ENCODE data around the gene TMEM167B.

The TMEM167B gene

DNA sequence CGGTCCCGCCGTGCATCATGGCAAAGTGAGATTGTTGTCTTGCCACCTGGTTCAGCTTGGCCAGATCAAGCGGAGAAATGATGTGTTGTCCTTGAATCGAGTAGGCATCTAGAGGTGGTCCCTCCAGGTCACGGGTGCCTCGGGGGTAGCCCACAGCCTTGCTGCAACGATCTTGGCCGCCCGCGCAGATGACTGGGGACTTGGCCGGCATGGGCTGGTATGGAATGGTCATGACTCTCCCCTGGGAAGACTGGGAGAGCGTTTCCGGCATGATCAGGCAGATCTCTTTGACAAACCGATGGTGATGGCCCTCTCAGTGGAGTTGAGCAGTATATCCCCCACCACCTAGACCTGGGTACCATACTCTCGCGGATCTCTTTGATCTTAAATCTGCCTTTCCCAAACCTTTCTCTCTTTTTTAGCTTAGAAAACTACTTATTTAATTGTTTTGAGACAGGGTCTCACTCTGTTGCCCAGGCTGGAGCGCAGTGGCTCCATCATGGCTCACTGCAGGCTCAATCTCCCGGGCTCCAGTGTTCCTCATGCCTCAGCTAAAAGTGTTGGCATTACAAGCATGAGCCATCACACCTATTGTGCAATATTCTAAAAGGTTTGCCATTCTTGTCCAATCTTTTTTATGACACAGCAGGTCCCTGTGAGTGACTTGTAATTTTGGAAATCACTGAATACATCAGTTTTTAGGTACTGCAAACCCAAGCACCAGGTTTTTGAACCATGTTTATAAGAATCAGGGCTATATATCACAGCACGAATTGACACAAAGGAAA, 14.0 kb downstream of the TMEM167B start:
- H2BK5ac ChIP-seq (ENCODE audit: low read length), result no peak overlapping the region
- H3K79me1 ChIP-seq (ENCODE audit: low read length), result no peaks in the 10 kb centered on the region
- no peak overlapping the region for H3K4ac ChIP-seq (ENCODE audit: low read depth, low read length)
- H3K4me3 ChIP-seq (ENCODE audit: low read length), result no peak overlapping the region
- H3K9ac ChIP-seq (ENCODE audit: low read length), result no peak overlapping the region
- H2BK120ac ChIP-seq (ENCODE audit: low read depth, low read length), result no peak overlapping the region
- no peaks in the 10 kb centered on the region for H3K4me1 ChIP-seq (ENCODE audit: control insufficient read depth, low read depth, low read length)
- H2BK15ac ChIP-seq (replicated peaks; ENCODE audit: low read depth), result no peak overlapping the region
- H3K79me2 ChIP-seq (ENCODE audit: control insufficient read depth, insufficient read depth, low read length), result peaks cover 11% of the 10 kb centered on the region
- no peak overlapping the region for H3K18ac ChIP-seq (ENCODE audit: low read length)
- H3K27ac ChIP-seq (ENCODE audit: low read depth, low read length), result no peak overlapping the region
- H4K8ac ChIP-seq (ENCODE audit: low read depth, low read length), result no peak overlapping the region
- H3K56ac ChIP-seq (ENCODE audit: low read length), result no peak overlapping the region
- no peak for DNase-seq
- no CpG with 5 or more reads among the region's 20 CpGs for WGBS (ENCODE audit: extremely low coverage, insufficient coverage, low lambda C conversion rate)
- no peak overlapping the region for H2AK5ac ChIP-seq (ENCODE audit: low read length)
- no peaks in the 10 kb centered on the region for H3K36me3 ChIP-seq (ENCODE audit: control insufficient read depth, insufficient read depth, low read length)
- no peak overlapping the region for H4K5ac ChIP-seq (ENCODE audit: low read length)
- no peak overlapping the region for H3K23ac ChIP-seq (ENCODE audit: low read length)
- no peaks in the 10 kb centered on the region for H3K27me3 ChIP-seq (ENCODE audit: insufficient read depth, low read length, poor library complexity)
- H3K4me2 ChIP-seq (ENCODE audit: low read length), result no peak overlapping the region

DNA sequence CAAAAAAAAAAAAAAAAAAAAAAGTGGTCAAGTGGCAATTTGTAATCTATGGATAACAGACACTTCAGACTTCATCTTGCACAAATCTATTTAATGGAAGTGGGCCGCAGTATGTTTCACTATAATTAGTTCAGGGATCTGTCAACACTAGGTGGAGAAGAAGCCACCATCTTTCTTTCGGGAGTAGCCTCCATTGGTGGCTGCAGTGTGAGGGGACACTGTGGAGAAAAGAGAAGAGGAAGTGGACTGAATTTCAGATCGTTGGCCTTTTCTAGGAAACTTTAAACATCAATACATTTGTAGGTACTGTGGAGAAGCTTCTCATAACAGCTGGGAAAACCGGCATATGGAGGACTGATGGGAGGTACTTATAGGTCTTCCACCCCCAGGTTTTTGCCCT, 15.3 kb downstream of the TMEM167B start:
- no peak overlapping the region for H3K18ac ChIP-seq (ENCODE audit: low read length)
- no peak overlapping the region for H3K27ac ChIP-seq (ENCODE audit: low read depth, low read length)
- no peak overlapping the region for H3K56ac ChIP-seq (ENCODE audit: low read length)
- peaks cover 3% of the 10 kb centered on the region for H3K79me2 ChIP-seq (ENCODE audit: control insufficient read depth, insufficient read depth, low read length)
- no peak overlapping the region for H3K23ac ChIP-seq (ENCODE audit: low read length)
- no peak for DNase-seq
- no peak overlapping the region for H2BK5ac ChIP-seq (ENCODE audit: low read length)
- H2BK15ac ChIP-seq (replicated peaks; ENCODE audit: low read depth), result no peak overlapping the region
- H3K36me3 ChIP-seq (ENCODE audit: control insufficient read depth, insufficient read depth, low read length), result no peaks in the 10 kb centered on the region
- H3K4me1 ChIP-seq (ENCODE audit: control insufficient read depth, low read depth, low read length), result no peaks in the 10 kb centered on the region
- no peaks in the 10 kb centered on the region for H3K79me1 ChIP-seq (ENCODE audit: low read length)
- no peak overlapping the region for H3K4me3 ChIP-seq (ENCODE audit: low read length)
- H2AK5ac ChIP-seq (ENCODE audit: low read length), result no peak overlapping the region
- H3K9ac ChIP-seq (ENCODE audit: low read length), result no peak overlapping the region
- no CpG with 5 or more reads among the region's 4 CpGs for WGBS (ENCODE audit: extremely low coverage, insufficient coverage, low lambda C conversion rate)
- no peak overlapping the region for H4K5ac ChIP-seq (ENCODE audit: low read length)
- H3K4me2 ChIP-seq (ENCODE audit: low read length), result no peak overlapping the region
- H3K27me3 ChIP-seq (ENCODE audit: insufficient read depth, low read length, poor library complexity), result peaks cover 2% of the 10 kb centered on the region
- H2BK120ac ChIP-seq (ENCODE audit: low read depth, low read length), result no peak overlapping the region
- H4K8ac ChIP-seq (ENCODE audit: low read depth, low read length), result no peak overlapping the region
- H3K4ac ChIP-seq (ENCODE audit: low read depth, low read length), result no peak overlapping the region

GRCh38 chr1:109107785-109108184, 17.2 kb downstream of the TMEM167B start:
- H3K56ac ChIP-seq (ENCODE audit: low read length), result no peak overlapping the region
- WGBS (ENCODE audit: extremely low coverage, insufficient coverage, low lambda C conversion rate), result no CpG with 5 or more reads among the region's 7 CpGs
- no peak overlapping the region for H3K4me2 ChIP-seq (ENCODE audit: low read length)
- H3K79me2 ChIP-seq (ENCODE audit: control insufficient read depth, insufficient read depth, low read length), result no peaks in the 10 kb centered on the region
- H2BK5ac ChIP-seq (ENCODE audit: low read length), result no peak overlapping the region
- peaks cover 2% of the 10 kb centered on the region for H3K27me3 ChIP-seq (ENCODE audit: insufficient read depth, low read length, poor library complexity)
- H4K8ac ChIP-seq (ENCODE audit: low read depth, low read length), result no peak overlapping the region
- H2BK120ac ChIP-seq (ENCODE audit: low read depth, low read length), result no peak overlapping the region
- H3K4me3 ChIP-seq (ENCODE audit: low read length), result no peak overlapping the region
- H3K4me1 ChIP-seq (ENCODE audit: control insufficient read depth, low read depth, low read length), result no peaks in the 10 kb centered on the region
- no peaks in the 10 kb centered on the region for H3K36me3 ChIP-seq (ENCODE audit: control insufficient read depth, insufficient read depth, low read length)
- H3K9ac ChIP-seq (ENCODE audit: low read length), result no peak overlapping the region
- no peak overlapping the region for H3K27ac ChIP-seq (ENCODE audit: low read depth, low read length)
- no peak overlapping the region for H3K4ac ChIP-seq (ENCODE audit: low read depth, low read length)
- no peak overlapping the region for H2AK5ac ChIP-seq (ENCODE audit: low read length)
- no peaks in the 10 kb centered on the region for H3K79me1 ChIP-seq (ENCODE audit: low read length)
- DNase-seq, result no peak
- no peak overlapping the region for H3K23ac ChIP-seq (ENCODE audit: low read length)
- no peak overlapping the region for H4K5ac ChIP-seq (ENCODE audit: low read length)
- no peak overlapping the region for H2BK15ac ChIP-seq (replicated peaks; ENCODE audit: low read depth)
- H3K18ac ChIP-seq (ENCODE audit: low read length), result no peak overlapping the region

- Histone ChIP-seq H3K36me3 (ENCODE audit: control insufficient read depth, insufficient read depth, low read length) (no peaks in the 10 kb centered on the region), H3K4me2 (ENCODE audit: low read length) (no peak overlapping the region), H3K23ac (ENCODE audit: low read length) (no peak overlapping the region), H3K4ac (ENCODE audit: low read depth, low read length) (no peak overlapping the region), H2BK120ac (ENCODE audit: low read depth, low read length) (no peak overlapping the region), H2BK5ac (ENCODE audit: low read length) (no peak overlapping the region), H3K4me3 (ENCODE audit: low read length) (no peak overlapping the region), H2BK15ac (replicated peaks; ENCODE audit: low read depth) (no peak overlapping the region), H3K79me2 (ENCODE audit: control insufficient read depth, insufficient read depth, low read length) (no peaks in the 10 kb centered on the region), H2AK5ac (ENCODE audit: low read length) (no peak overlapping the region), H3K79me1 (ENCODE audit: low read length) (no peaks in the 10 kb centered on the region), H4K5ac (ENCODE audit: low read length) (no peak overlapping the region), H3K18ac (ENCODE audit: low read length) (no peak overlapping the region), H3K9ac (ENCODE audit: low read length) (no peak overlapping the region), H3K4me1 (ENCODE audit: control insufficient read depth, low read depth, low read length) (no peaks in the 10 kb centered on the region), H3K27ac (ENCODE audit: low read depth, low read length) (no peak overlapping the region), H4K8ac (ENCODE audit: low read depth, low read length) (no peak overlapping the region), H3K56ac (ENCODE audit: low read length) (no peak overlapping the region), H3K27me3 (ENCODE audit: insufficient read depth, low read length, poor library complexity) (peaks cover 17% of the 10 kb centered on the region)
- WGBS (ENCODE audit: extremely low coverage, insufficient coverage, low lambda C conversion rate), result no CpG with 5 or more reads among the region's 3 CpGs
- no peak for DNase-seq
These were observed 19.3 kb downstream of the TMEM167B start for GRCh38 chr1:109109906-109110305.

DNA sequence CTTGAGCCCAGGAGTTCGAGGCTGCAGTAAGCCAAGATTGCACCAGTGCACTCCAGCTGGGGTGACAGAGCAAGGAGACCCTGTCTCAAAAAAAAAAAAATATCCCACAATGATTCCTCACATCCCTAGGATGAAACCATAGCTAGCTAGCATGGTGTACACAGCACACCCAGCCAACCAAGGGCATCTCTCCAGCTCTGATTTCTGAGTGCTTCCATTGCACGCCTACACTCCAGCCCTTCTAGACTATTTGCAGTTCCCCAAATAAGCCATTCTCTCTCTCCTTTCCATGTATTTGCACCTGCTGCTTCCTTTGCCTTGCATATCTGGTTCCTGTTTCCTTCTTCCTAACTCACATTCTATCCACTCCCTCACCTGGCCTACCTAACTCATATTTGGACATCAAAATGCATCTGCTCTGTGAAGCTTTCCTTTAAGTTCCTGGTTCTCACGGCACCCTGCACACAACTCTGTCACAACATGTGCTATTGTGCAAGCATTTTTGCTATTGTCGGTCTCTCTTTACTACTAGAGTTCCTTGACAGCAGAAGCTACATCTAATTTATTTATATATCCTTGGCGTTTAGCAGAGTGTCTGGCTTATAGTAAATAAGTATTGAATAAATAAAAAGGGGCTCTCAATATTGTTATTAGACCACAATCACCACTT, 21.0 kb downstream of the TMEM167B start:
- Histone ChIP-seq H3K4me2 (ENCODE audit: low read length) (no peak overlapping the region), H2BK5ac (ENCODE audit: low read length) (no peak overlapping the region), H4K5ac (ENCODE audit: low read length) (no peak overlapping the region), H2BK15ac (replicated peaks; ENCODE audit: low read depth) (no peak overlapping the region), H3K4me3 (ENCODE audit: low read length) (no peak overlapping the region), H2AK5ac (ENCODE audit: low read length) (no peak overlapping the region), H3K27ac (ENCODE audit: low read depth, low read length) (no peak overlapping the region), H3K79me2 (ENCODE audit: control insufficient read depth, insufficient read depth, low read length) (no peaks in the 10 kb centered on the region), H3K9ac (ENCODE audit: low read length) (no peak overlapping the region), H3K23ac (ENCODE audit: low read length) (no peak overlapping the region), H3K4ac (ENCODE audit: low read depth, low read length) (no peak overlapping the region), H3K56ac (ENCODE audit: low read length) (no peak overlapping the region), H3K79me1 (ENCODE audit: low read length) (no peaks in the 10 kb centered on the region), H3K4me1 (ENCODE audit: control insufficient read depth, low read depth, low read length) (no peaks in the 10 kb centered on the region), H3K18ac (ENCODE audit: low read length) (no peak overlapping the region), H3K27me3 (ENCODE audit: insufficient read depth, low read length, poor library complexity) (peaks cover 20% of the 10 kb centered on the region), H3K36me3 (ENCODE audit: control insufficient read depth, insufficient read depth, low read length) (no peaks in the 10 kb centered on the region), H4K8ac (ENCODE audit: low read depth, low read length) (no peak overlapping the region), H2BK120ac (ENCODE audit: low read depth, low read length) (no peak overlapping the region)
- no peak for DNase-seq
- no CpG with 5 or more reads among the region's 5 CpGs for WGBS (ENCODE audit: extremely low coverage, insufficient coverage, low lambda C conversion rate)

Data from mesendoderm (in vitro differentiated cells).